ENCODE data around the gene MXRA7.

Gene MXRA7

DNA sequence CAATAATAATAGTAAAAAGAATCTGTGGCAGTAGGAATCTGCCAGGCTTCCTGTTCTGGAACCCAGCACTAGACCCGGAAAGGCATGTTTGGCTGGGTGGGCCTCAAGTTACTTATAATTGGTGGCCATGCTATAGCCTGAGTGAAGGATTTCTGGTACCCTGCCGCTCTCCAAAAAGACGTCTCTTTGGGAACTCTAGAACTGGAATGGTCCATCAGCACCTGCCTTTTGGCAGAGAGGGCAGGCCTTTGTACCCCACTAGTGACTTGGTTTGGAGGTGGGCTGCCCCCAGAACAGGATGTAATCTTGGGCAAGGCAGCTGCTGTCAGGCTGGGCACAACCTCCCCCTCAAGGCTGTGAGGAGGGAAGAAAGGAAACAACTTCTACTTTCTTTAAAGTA is 37.9 kb downstream of the MXRA7 start:
- DNase-seq: no peak

DNA sequence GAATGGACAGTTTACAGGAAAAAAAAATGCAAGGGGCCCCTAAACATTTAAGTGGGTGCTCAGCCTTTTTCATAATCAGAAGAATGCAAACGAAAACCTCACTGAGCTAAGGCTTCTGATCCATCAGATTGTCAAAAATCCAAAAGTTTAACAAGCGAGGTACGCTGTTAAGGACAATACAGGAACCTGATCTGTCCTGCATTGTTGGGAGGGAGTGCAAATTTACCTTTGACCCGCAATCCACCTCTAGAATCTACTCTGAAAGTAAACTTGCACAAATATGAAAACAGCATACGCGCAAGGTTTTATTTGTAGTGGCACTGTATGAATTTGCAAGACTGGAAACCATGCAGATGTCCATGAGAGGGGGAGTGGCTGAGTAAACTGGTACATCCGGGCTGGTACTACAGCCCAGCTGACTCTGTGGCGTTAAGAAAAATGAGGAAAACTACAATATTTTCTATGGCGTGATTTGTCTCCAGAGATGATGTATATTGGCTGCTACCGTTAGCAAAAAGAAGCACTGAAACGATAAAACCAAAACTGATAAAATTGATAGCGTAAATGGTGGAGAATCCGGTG is 38.4 kb downstream of the MXRA7 start:
- no peak for DNase-seq

DNA sequence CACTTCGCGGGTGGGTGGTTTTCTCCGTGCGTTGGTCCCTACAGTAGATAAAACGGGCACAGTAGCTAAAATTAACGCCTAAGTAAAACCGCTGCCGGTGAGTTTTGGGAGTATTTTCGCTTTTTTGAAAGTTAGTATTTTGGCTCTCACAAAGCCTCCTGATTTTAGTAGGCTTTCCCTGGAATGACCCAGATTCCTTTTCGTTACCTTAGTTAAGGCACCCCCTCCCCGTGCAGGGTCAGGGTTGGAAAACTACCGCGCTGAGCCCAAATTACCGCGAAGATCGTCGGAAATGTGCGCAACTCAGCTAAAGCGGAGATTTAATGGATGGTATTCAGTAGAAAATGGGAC is 38.9 kb downstream of the MXRA7 start:
- DNase-seq: no peak

DNA sequence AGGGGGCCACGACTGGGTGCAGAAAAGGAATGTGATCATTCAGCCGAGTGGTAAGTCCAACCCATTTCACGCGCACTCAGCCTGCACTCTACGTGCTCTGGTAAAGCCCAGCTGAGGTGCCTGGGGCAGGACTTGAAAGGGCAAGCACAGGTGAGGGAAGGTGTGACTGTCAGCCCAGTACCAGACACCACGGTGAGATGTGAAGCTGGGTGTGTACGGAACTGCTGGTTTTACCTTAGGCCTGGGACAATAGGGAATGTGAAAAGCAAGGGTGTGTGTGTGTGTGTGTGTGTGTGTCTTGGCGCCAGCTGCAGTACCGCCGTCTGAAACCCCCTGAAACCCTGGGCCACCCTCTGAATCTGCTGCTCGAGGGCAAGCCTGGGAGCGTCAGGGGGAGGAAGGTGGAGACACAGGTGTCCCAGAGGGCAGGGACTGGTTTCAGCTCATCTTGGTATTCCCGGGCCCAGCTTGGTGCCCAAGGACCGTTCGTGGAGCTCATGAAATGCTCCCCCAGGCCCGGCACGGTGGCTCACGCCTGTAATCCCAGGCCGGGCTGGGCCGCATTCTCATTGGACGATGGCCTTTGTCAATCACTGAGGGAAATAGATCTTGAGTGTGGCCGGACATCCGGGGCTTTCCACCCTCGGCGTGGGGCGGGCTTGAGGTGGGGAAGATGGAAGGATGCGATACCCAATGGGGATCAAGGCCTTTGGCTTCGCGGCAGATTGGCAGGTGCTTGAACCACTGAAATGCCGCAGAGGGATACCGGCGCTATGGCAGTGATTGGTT is 39.4 kb downstream of the MXRA7 start:
- DNase-seq: peak; percentile 86

DNA sequence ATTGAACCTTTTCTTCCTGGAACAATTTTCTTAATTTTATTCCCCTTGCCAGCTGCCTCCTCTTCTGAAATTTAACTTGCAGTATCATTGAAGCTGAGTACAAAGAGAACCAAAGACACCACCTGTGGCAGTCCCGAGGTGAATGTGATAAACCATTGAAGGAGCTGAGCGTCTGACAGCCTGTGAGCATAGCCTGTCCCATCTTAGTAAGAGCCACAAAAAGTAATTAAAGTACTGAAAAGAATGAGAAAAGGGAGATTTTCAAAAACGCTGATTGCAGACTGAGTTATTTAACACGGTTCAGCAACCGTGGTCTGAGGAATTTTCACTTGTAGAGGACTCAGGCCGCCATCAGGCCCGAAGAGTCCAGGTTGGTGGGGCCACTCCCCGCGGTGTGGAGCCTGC is 40.0 kb downstream of the MXRA7 start:
- no peak for DNase-seq

DNA sequence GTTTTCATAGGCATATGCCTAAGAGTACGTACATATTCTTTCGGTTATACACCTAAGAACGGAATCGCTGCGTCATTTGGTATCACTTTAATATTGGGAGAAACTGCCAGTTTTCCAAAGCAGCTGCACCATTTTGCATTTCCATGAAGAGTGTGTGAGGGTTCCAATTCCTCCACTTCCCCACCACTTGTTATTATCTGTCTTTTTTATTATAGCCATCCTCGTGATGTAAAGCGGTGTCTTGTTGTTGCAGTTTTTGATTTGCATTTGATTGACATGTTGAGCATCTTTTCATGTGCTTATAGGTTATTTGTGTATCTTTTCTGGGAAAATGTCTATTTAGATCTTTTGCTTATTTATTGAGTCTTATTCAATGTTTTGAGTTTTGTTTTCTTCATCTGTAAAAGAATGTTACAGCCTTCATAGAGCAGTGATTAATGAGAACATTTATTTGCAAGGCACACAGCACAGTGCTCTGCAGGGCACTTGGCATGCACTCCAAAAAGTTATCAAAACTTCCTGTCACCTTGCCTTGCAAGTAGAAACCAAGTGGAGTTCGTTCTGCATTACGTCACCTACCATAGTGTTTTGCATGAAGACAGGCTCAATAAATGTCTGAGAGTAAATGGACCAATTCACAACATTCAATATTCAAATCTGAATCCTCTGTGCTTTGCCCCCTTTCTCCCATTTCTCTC is 40.6 kb downstream of the MXRA7 start:
- no peak for DNase-seq

DNA sequence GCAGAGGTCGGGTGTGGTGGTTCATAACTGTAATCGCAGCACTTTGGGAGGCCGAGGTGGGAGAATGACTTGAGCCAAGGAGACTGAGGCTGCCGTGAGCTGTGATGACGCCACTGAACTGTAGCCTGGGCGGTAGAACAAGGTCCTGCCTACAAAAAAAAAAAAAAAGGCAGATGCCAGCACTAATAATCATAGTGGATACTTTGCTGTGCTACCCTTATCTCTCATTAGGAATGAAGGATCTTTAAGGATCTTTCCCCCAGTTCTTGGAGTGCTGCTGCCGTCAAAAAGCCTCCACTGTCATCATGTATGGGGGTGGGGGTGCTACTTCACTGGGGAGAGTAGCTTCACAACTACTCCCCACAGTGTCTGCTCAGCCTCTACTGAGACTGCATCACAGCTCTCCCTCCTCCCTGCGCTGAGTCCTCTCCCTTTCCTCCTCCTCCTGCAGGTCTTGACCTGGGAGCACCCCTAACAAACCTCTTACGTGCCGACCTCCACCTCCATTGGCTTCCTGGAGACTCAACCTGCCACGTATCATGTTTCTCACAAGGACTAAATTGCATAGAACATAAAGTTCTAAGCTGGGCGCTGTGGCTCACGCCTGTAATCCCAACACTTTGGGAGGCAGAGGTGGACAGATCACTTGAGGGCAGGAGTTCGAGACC is 42.8 kb downstream of the MXRA7 start:
- no peak for DNase-seq

DNA sequence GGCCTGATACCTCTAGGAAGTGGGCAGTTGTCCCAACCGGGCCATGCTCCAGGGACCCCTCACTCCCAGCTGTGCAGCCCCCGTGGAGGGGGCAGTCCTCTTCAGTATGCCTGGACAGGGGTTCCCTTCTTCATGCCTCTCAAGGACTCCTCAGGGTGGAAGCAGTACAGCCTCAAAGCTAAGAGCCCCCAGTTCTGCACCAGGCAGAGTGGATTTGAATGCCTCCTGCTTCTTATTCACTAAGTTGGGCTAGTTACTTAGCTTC is 43.3 kb downstream of the MXRA7 start:
- DNase-seq: no peak

DNA sequence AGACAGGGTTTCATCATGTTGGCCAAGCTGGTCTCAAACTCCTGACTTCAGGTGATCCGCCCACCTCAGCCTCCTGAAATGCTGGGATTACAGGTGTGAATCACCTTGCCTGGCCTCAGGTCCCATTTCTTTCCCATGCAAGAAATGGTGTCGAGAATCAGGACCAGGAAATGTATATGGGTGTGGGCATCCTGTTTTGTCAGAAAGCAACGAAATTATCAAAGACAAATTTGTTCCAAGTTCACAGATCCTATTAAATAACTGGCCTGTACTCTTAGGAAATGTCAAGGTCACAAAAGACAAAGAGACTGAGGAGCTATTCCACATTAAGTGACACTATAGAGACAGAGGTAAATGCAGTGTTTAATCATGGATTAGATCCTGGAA is 50.1 kb downstream of the MXRA7 start:
- DNase-seq: no peak

DNA sequence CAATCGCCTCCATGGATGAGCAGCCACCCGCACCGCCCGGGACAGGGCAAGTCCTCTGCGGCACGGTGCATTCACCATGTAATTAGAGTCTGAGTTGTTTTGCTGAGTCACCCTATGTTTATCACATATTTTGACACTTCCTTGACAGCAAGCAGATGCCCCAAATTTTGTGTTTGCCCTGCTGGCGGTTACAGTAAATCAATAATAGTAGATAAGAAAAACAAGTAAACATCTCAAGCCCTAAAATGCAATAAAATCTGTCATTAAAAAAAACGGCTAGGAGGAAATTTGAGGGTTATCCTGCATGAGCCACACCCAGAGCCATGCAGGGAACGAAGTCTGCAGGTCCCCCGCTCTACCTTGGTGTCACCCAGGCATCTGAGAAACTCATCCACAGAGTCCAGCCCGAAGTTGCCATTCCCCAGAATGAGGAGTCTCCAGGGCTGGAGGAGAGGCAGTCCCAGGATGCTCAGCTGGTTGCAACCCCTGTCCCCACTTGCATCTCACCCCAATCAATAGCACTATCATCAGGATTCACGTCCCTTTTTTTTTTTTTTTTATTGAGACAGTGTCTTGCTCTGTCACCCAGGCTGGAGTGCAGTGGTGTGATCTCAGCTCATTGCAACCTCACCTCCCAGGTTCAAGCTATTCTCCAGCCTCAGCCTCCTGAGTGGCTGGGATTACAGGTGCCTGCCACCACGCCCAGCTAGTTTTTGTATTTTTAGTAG is 50.7 kb downstream of the MXRA7 start:
- DNase-seq: no peak

DNA sequence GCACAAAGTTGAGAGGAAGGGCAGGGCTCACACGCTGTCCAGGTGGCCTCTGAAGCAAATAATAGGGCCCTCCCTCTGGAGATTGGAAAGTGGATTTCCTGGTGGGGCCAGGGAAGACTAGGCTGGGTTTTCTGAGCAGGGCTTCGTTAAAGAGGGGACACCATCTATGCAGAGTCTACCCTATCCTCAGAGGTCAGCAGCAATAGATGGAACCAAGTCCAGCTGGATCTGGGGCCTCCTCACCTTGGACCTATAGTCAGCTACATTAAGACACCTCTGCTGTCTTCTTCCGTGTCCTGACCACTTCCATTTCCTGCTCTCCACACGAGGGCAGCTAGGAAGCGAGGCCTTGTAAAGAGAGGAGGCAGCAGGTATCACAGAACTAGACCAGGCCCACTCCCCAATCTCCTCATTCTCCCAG is 52.5 kb downstream of the MXRA7 start:
- DNase-seq: no peak

DNA sequence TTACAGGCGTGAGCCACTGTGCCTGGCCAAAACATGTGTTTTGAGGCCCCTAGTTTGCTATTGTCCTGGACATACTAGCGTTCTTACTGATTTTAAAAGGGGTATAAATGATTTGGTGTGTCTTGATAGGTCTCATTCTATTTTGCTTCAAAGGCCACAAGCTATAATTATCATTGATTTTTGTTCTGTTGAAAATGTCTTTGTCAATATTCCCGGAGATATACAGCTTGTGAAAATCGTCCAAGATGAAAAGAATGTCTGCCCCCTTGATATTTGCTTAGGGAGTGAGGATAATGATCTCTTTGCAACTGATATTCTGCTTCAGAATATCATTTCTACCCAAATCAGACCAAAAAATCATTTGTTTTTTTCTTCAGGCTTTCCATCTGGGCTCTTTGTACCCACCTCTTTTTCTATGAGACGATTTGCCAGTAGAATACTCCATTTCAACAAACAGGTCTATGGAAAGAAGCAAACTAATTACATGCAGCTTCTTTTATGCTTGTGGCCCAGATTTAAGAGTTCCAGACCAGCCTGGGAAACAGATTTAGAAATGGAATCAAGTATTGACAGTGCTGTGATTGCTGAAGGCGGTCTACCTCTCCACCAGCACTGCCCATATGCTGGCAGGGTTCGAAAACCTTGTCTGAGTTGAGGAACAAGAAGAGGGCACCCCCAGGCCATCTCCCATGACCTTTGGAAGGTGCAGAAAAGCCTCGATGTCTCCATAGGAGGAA is 53.1 kb downstream of the MXRA7 start:
- no peak for DNase-seq

DNA sequence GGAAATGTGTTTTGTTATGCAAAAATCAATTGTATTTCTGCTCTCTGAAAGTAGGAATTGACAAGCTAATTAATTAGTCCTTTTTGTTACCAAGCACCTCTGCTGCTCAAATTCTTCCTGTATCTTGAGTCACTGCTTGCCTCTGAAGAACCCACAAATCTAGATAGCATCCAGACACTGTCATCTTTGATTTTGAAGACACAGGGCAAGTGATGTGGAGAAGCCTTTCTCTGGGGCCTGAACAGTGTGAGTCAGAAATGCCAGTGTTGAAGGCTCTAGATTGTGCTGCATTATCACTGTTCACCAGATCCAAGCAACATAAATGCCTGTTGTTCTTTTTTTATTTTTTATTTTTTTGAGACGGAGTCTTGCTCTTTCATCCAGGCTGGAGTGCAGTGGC is 56.4 kb downstream of the MXRA7 start:
- DNase-seq: no peak

DNA sequence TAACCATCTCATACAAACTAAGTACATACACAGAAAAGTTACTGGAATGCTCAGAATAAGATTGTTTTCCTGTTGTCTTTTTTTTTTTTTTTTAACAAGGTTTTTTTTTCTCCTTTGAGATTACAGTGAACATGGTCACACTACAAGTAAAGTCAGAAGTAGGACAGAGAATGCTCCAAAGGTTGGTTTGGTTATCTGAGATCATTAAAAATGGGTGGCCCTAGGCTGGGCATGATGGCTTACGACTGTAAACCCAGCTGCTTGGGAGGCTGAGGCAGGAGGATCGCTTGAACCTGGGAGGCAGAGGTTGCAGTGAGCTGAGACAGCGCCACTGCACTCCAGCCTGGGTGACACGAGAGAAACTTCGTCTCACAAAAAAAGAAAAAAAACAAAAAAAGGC is 60.3 kb downstream of the MXRA7 start:
- no peak for DNase-seq

DNA sequence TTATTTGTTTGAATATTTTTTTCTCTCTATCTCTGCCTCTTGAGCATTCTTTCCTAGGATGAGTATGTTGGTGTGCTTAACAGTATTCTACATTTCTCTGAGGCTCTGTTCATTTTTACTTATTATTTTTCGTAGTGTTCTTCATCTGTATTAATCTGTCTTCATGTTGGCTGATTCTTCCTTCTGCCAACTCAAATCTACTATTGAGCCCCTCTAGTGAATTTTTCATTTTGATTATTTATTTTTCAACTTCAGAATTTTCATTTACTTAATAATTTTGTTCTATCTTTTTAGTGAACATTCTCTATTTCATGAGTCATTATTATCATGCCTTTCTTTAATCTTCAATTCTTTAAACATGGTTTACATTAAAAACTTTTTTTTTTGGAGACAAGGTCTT is 64.1 kb downstream of the MXRA7 start:
- DNase-seq: no peak

DNA sequence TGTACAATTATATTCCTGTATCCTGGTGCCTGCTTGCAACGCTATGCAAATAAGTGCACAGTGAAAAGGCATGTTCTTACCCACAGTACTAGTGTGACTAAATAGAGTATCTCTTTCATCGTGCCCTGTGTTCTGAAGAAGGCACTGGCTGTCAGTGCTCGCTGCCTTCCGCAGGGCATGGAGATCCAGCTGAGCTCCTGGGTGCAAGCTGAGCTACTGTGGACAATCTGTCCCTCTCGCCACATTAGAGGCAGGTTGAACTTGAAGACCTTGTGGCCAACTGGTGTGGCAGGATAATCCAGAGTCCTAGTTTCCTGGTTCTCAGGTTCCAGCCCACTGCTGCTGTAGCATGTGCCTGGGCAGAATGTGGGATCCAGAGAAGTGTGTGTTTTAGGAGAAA is 65.3 kb downstream of the MXRA7 start:
- DNase-seq: no peak

DNA sequence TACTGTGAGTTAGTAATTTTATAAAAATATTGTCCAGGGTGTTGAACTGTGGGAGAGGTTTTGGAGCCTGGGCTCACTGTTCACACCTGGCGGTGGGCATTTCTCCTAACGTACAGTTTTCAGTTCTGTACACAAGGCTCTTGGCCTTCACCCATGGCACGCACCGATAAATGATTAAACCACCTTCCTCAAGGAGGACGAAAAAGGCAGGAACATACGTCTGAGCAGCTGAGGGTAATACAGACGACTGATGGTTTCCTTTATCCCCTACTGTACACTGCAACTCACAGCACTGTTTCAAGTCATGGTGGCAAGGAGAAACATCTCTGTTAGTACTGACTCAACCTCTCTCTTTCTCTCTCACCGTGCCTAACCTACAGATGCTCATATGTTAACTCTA is 65.8 kb downstream of the MXRA7 start:
- no peak for DNase-seq

DNA sequence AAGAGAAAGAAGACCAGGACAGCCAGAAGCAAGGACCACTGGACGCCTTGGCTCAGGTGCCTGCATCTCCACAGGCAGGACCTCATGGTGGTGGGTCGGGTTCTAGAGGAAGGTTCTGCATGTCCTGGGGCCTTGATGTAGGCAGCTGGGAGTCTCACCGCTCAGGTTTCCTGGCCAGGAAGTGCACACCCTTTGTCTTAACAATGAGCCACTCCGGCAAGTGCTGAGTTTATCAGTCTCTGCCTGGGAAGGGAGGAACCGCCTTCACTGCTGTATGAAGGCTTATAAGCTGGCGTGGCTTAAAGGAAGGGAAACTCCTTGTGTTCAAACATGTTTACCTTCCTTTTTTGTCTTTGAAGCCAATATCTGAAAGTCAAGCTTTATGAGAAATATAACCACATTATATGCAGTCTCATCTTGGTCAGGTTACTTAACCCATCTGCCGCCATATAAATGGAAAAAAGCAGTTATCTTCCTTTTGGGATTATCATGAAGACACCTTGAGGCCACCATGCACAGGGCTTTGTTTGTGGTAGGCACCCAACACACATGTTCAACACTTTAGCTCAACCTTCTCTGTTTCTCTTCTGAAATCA is 67.1 kb downstream of the MXRA7 start, which contains the start of gene ST6GALNAC1:
ST6GALNAC1 (minus strand) TSS at position 205 of the 596 bp plus-strand sequence; CDS start at position 86, 119 bp downstream.
- no peak for DNase-seq

DNA sequence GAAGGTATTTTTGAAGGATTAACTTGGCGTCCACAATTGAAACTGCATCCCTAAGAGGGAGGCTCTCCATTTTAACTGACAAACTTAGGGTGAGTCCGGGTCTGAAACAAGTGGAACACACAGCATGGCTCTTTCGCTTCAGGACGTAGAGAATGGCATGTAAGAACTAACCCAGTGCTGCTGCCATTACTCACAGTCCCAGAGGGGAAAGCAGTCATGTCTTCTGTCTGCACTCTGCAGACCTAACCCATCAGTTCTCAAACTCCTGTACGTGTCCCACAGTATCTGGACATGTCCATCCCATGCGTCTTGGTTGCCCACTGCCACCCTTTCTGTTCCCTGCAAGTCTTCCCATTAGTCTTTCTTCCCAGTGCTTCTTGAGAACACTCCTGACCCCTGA is 67.8 kb downstream of the MXRA7 start:
- DNase-seq: no peak

DNA sequence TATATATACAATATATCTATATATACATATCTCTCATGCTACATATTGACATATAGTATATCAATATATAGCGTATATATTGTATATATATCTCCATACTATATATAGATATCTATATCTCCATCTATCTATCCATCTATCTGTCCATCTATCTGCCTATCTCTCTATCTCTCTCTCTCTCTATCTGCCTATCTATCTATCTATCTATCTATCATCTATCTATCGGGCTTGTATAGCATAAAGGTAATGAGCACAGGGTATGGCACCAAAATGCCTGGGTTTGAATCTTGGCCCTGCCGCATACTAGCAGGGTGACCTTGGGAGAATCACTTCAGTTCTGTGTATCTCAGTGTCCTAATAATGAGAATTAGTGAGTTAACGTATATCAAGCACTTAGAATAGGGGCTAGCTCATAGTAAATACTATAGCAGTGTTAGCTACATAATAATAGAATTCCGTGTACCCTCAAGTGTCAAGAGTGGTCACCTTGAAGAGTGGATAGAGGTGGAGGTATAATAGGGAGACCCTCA is 68.7 kb downstream of the MXRA7 start:
- DNase-seq: no peak

DNA sequence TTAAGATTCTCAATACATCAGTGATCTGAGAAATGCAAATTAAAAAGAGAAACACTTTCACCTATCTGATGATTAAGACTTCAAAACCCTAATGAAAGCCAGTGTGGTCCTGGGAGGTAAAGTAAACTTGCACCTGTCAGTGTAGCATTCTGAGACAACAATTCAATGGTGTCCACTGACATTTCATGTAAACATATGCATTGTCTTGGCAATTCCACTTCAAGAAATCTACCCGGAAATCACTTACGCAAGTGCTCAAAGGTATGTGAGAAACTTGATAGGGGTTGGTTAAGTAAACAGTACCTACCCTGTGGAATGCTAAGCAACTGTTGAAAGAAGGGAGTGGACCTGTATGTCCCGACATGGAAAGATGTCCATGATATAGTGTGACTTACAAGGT is 69.3 kb downstream of the MXRA7 start:
- no peak for DNase-seq

Measured in NCI-H748 treated with DMSO at 0.1 percent for 48 hours (cell line).